Stimulated activated naive CD8-positive, alpha-beta T cell treated with anti-CD3 and anti-CD28 coated beads, Interleukin-15, Interleukin-2, amounts not matched to agents 100 U/mL and 50 U/mL, for 24 hours (primary cell): ENCODE results near the gene DISP3.

ENCODE experiments used
- ATAC-seq: fragments of 150-1000 bp; cut with Tn5 transposase; one replicate; pipeline ENCODE4 v1.10.0; 2021
- DNase-seq: peaks from one replicate; pipeline ENCODE4 v3.0.0; 2021

DISP3 gene

DNA sequence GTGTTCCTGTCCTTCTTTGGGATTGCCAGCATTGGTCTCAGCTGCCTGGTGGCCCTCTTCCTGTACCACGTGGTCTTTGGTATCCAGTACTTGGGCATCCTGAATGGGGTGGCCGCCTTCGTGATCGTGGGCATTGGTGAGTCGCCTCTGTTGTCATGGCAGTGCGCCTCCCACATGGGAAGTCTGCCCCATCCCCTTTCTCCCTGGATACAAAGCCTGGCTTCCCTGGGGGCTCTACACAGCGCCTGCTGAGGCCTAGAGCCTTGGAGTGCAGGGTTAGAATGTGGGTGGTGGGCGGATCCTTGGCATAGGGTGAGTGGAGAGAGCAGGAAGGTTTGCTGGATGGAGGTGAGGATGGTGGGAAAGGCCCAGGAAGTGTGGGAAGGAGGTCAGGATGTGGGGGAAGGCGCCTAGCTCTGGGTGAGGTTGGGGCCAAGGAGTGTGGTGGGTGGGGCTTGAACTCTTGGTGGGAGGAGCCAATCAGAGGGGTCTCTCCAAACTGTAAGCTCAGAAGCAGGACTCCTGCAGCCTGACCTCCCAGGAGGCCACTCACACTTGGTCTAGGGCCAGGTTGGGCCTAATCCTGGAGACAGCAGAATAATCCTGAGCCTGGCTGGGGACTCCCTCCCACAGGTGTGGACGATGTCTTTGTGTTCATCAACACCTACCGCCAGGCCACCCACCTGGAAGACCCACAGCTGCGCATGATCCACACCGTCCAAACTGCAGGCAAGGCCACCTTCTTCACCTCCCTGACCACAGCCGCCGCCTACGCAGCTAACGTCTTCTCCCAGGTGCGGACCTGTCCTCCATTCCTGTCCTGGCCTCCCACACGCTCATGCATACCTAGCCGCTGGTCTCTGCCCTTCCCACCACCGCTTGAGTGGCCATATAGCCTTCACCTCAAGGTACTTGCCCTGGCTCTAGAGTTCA, 36.7 kb downstream of the DISP3 start:
- no peak for DNase-seq
- ATAC-seq, result no peak

- ATAC-seq (no peak), DNase-seq (no peak)
Observed at GRCh38 chr1:11516961-11517635, 38.1 kb downstream of the DISP3 start.

DNA sequence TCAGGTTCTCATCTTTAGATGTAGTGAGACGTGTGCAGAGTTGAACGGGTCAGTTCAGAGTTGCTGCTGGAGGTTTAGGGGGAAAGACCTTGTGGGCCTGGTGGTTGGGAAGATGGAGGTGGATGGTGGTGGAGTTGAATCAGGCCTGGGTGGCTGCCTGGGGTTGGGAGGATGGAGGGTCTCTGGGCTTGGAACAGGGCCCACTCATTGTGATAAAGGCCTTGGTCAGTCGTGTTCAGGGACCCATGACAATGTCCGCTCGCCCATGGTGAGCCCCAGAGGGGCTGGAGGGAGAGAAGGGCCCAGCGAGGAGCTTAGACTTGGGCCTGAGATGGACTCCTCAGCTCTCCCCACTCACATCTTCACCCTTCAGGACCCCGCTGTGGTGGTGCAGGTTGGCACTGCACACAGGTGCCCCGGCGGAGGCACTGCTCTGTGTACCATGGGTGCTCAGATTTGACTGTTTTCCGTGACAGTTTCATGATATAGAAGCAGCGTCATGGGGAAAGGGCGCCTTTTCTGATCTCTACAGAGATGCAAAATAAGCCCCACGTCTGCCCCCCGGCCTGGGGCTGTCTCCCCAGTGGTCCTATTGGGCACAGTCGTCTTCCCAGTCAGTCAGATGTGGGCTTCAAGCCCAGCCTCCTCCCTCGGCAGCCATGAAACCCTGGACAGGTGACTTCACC, 39.2 kb downstream of the DISP3 start:
- ATAC-seq, result no peak
- DNase-seq, result no peak

DNA sequence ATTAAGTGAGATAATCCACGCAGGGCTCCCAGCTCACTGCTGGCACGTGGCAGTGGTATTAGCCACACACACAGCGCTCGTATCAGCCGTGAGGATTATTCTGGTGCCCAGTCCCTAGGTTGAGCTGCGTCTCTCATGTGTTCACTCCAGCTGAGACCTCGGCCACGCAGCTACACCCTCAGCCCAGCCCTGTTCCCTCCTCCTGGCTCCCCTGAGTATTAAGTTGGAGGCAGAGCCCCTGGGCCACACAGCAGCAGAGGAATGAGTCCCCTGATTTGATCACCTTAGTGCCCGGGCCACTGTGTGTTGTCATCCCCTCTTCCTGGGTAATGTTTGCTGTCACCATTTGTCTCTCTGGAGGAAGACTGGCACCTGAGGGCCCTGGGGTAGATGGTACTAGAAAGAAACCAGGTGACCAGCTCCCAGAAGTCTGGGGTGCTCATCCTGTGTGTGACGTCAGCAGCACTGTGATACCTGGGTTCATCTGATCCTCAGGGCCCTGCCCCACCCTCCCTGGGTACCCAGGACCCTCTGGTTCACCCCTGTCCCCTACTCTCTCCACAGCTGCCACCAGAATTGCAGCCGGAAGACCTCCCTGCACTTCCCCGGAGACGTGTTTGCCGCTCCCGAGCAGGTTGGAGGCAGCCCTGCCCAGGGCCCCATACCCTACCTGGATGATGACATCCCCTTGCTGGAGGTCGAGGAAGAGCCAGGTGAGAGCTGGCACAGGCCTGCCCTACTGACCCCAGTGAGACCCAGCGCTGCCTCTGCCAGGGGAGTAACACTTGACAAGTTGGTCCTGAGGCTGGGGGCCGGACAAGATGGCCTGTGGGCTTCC, 40.1 kb downstream of the DISP3 start:
- no peak for ATAC-seq
- no peak for DNase-seq

GRCh38 chr1:11519629-11520031, 40.7 kb downstream of the DISP3 start:
- ATAC-seq (no peak), DNase-seq (no peak)

- DNase-seq (no peak), ATAC-seq (no peak)
Observed at GRCh38 chr1:11520531-11521233, 41.7 kb downstream of the DISP3 start.

- ATAC-seq, result no peak
- DNase-seq, result no peak
Observed at GRCh38 chr1:11521582-11522399, 42.8 kb downstream of the DISP3 start.

DNA sequence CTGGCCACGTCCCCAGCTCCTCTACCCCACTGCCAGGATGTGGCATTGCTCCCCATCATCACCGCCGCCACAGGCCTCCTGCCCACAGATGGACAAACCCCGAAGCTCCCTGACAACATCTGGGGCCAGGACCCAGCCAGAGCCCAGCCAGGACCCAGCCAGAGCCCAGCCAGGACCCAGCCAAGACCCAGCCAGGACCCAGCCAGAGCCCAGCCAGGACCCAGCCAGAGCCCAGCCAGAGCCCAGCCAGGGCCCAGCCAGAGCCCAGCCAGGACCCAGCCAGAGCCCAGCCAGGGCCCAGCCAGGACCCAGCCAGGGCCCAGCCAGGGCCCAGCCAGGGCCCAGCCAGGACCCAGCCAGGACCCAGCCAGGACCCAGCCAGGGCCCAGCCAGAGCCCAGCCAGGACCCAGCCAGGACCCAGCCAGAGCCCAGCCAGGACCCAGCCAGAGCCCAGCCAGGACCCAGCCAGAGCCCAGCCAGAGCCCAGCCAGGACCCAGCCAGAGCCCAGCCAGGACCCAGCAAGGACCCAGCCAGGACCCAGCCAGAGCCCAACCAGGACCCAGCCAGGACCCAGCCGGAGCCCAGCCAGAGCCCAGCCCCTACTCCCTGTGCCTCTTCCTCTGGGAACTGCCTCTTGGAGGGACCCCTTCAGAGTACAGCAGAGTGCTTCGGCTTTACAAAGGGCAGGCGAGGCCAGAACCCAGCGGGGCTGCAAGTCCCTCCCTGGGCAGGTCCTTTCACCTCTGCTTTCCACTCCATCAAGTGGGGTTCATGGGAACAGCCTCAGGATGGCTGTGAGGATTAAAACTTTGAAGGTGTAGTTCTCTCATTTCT, 43.7 kb downstream of the DISP3 start:
- no peak for DNase-seq
- no peak for ATAC-seq

DNA sequence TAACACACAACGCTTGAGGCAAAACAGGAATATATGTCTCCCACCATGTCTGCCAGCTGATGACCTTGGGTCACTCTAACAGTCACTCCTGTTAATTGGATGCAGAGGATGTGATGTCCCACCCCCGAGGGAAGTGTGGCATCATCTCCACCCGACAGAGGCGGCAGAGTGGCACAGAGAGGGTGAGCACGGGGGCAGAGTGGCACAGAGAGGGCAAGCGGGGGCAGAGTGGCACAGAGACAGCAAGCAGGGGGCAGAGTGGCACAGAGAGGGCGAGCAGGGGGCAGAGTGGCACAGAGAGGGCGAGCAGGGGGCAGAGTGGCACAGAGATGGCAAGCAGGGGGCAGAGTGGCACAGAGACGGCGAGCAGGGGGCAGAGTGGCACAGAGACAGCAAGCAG, 44.3 kb downstream of the DISP3 start:
- ATAC-seq (no peak), DNase-seq (no peak)

DNA sequence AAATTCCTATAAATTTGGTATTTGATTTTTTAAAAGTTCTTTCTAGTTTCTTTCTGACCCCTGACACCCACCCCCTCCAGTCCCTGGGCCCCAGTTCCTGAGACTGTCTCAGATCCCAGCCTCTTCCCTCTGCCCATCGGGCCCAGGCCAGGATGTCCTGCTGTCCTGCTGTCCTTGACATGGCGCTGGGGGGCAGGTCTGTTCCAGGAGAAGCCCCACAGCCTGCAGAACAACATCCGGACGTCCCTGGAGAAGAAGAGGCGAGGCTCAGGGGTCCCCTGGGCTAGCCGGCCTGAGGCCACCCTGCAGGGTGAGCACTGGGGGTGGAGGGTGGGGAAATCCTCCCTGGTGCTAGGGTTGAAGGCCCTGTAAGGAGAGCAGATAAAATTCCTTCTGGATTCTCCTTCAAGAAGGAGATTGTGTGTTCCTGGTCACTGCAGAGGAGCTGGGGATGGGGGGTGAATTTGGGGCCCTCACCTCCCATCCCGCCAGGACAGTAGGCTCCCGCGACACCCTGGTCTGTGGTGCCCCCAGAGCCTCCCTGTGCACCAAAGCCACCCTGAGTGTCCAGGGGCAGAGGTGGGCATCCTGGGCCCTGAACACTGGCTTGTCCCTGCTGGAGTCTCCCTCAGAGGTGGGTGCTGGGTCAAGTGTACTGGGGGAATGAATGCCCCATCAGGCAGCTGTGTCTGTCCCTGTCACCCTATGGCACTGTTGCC, 45.0 kb downstream of the DISP3 start:
- DNase-seq (no peak), ATAC-seq (no peak)

- DNase-seq (no peak), ATAC-seq (no peak)
Observed at GRCh38 chr1:11524465-11525150, 45.7 kb downstream of the DISP3 start.

GRCh38 chr1:11525151-11525505, 46.2 kb downstream of the DISP3 start:
- DNase-seq, result no peak
- no peak for ATAC-seq

DNA sequence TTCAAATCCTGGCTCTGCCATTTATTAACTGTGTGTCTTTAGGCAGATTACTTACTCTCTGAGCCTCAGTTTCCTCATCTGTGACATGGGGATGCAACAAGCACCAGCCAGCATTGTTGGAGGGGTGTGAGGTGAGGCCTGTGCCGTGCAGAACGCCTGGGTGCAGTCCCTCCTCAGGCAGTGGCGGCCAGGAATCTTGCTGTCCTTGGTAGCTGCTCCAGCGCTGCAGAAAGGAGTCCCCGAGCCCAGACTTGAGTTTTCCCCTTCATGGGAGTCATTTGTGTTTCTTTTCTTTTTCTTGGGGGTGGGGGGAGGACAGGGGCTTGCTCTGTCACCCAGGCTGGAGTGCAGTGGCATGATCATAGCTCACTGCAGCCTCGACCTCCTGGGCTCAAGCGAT, 46.6 kb downstream of the DISP3 start:
- DNase-seq (no peak), ATAC-seq (no peak)

DNA sequence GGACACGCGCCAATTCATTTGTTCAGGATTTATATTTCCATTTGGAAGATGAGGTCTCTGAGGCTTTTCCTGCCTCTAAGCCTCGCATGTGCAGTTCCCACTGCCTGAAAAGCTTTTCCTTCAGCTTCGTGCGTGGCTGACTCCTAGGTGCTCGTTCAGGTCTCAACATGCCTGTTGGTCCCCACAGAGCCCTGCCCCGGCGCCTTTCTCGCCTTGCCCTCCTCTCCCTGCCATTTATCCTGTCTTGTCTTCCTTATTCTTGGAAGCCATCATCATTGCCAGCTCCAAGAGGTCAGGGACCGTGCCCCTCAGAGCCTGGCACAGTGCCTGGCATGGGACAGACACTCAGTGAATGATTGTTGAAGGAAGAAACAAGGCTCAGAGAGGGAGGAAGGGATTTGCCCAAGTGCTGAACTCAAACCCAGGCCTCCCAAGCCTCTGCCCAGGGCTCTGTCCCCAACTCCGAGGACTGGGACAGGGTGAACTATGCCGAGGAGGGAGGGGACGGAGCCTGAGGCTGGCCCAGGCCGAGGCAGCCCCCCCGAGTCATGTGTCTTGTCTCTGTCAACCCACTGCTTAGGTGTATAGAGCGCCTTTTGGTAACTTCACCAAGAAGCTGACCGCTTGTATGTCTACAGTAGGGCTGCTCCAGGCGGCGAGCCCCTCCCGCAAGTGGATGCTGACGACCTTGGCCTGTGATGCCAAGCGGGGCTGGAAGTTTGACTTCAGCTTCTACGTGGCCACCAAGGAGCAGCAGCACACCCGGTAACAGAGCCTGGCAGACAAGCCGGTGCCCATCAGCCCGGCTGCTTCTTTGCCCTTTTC, 47.3 kb downstream of the DISP3 start:
- DNase-seq, result no peak
- ATAC-seq, result no peak

- ATAC-seq (no peak), DNase-seq (no peak)
Observed at GRCh38 chr1:11527541-11528452, 48.8 kb downstream of the DISP3 start.

- ATAC-seq (peak; percentile 73), DNase-seq (no peak)
Observed at GRCh38 chr1:11528611-11529261, 49.8 kb downstream of the DISP3 start.
